SH-SY5Y (cell line): ENCODE data around the gene PIK3C2G.

Experiments used
- GATA2 ChIP-seq: IDR thresholded peaks from 2 replicates; pipeline ENCODE4 v1.6.1; 2011; ENCODE audit warnings: mild to moderate bottlenecking, low read depth, low read length
- GATA3 ChIP-seq: IDR thresholded peaks from 2 replicates; pipeline ENCODE4 v1.6.1; 2011; ENCODE audit warnings: low read depth, mild to moderate bottlenecking, low read length, moderate library complexity

- TF ChIP-seq GATA2 (no peak), GATA3 (no peak)
Measured at GRCh38 chr12:18419311-18419710, 158.0 kb downstream of the PIK3C2G start.
